H9 (cell line): ENCODE data around the gene FBXO34. TPM values are rescaled to one million over a fixed set of nuclear protein-coding genes. Genes with fewer than 3 reads are reported as not detected.

Experiments used
- DNase-seq: peaks from one replicate; pipeline ENCODE4 v3.0.0-alpha.2; 2017
- H2AFZ ChIP-seq: one replicate; pipeline ENCODE4 v1.6.1; 2013; ENCODE audit warnings: mild to moderate bottlenecking, low read length, control low read depth, moderate library complexity
- H2AK5ac ChIP-seq: 2 replicates; pipeline ENCODE4 v1.6.1; 2013; ENCODE audit warnings: low read length, control low read depth, mixed read lengths; ENCODE audit not compliant: insufficient read length
- H2BK120ac ChIP-seq: one replicate; pipeline ENCODE4 v1.6.1; 2013; ENCODE audit warnings: low read depth, mild to moderate bottlenecking, low read length, control low read depth, inconsistent platforms; ENCODE audit not compliant: poor library complexity, severe bottlenecking
- H2BK12ac ChIP-seq: 2 replicates; pipeline ENCODE4 v1.6.1; 2013; ENCODE audit warnings: low read length, control low read depth, mixed read lengths, low read depth; ENCODE audit not compliant: insufficient read length
- H2BK15ac ChIP-seq: 2 replicates; pipeline ENCODE4 v1.6.1; 2013; ENCODE audit warnings: low read depth, low read length, control low read depth
- H2BK20ac ChIP-seq: one replicate; pipeline ENCODE4 v1.6.1; 2013; ENCODE audit warnings: low read depth, mild to moderate bottlenecking, low read length, control low read depth, inconsistent platforms; ENCODE audit not compliant: poor library complexity, severe bottlenecking
- H2BK5ac ChIP-seq: 2 replicates; pipeline ENCODE4 v1.6.1; 2013; ENCODE audit warnings: low read length, control low read depth, mixed read lengths; ENCODE audit not compliant: insufficient read length
- H3K14ac ChIP-seq: 2 replicates; pipeline ENCODE4 v1.6.1; 2013; ENCODE audit warnings: low read length, control low read depth; ENCODE audit not compliant: insufficient read depth
- H3K18ac ChIP-seq: 2 replicates; pipeline ENCODE4 v1.6.1; 2013; ENCODE audit warnings: low read depth, mild to moderate bottlenecking, mixed read lengths, low read length, control low read depth; ENCODE audit not compliant: insufficient read length
- H3K23ac ChIP-seq: 2 replicates; pipeline ENCODE4 v1.6.1; 2013; ENCODE audit warnings: low read length, control low read depth, mixed read lengths, low read depth; ENCODE audit not compliant: insufficient read length
- H3K23me2 ChIP-seq: 2 replicates; pipeline ENCODE4 v1.6.1; 2013; ENCODE audit warnings: low read depth, mild to moderate bottlenecking, mixed read lengths, low read length, control low read depth; ENCODE audit not compliant: insufficient read length, poor library complexity, severe bottlenecking
- H3K27ac ChIP-seq: 2 replicates; pipeline ENCODE4 v1.5.1; 2013; ENCODE audit warnings: low read length, control low read depth, mixed read lengths, low read depth; ENCODE audit not compliant: insufficient read length
- H3K27me3 ChIP-seq: 2 replicates; pipeline ENCODE4 v1.6.1; 2013; ENCODE audit warnings: low read length, control low read depth, inconsistent platforms; ENCODE audit not compliant: insufficient read depth
- H3K4ac ChIP-seq: 2 replicates; pipeline ENCODE4 v1.6.1; 2013; ENCODE audit warnings: low read depth, mild to moderate bottlenecking, control low read depth, inconsistent platforms, low read length, moderate library complexity
- H3K4me1 ChIP-seq: 2 replicates; pipeline ENCODE4 v1.6.1; 2013; ENCODE audit warnings: low read length, control low read depth, inconsistent platforms; ENCODE audit not compliant: insufficient read depth
- H3K4me2 ChIP-seq: 2 replicates; pipeline ENCODE4 v1.6.1; 2013; ENCODE audit warnings: low read length, control low read depth, mixed read lengths; ENCODE audit not compliant: insufficient read length, insufficient read depth
- H3K56ac ChIP-seq: 2 replicates; pipeline ENCODE4 v1.6.1; 2013; ENCODE audit warnings: low read depth, mild to moderate bottlenecking, mixed read lengths, low read length, control low read depth; ENCODE audit not compliant: insufficient read length
- H3K79me1 ChIP-seq: 2 replicates; pipeline ENCODE4 v1.6.1; 2013; ENCODE audit warnings: low read depth, mild to moderate bottlenecking, moderate library complexity, low read length, control low read depth, inconsistent platforms; ENCODE audit not compliant: insufficient read depth, poor library complexity, severe bottlenecking
- H3K79me2 ChIP-seq: 2 replicates; pipeline ENCODE4 v1.6.1; 2013; ENCODE audit warnings: low read length, control low read depth, inconsistent platforms; ENCODE audit not compliant: insufficient read depth
- H3K9ac ChIP-seq: 2 replicates; pipeline ENCODE4 v1.6.1; 2013; ENCODE audit warnings: low read length, control low read depth, mixed read lengths; ENCODE audit not compliant: insufficient read length; ENCODE audit errors: extremely low read depth
- H3K9me3 ChIP-seq: one replicate; pipeline ENCODE4 v1.6.1; 2013; ENCODE audit warnings: low read depth, low read length, inconsistent platforms; ENCODE audit not compliant: control insufficient read depth
- H3T11ph ChIP-seq: one replicate; pipeline ENCODE4 v1.6.1; 2013; ENCODE audit warnings: mild to moderate bottlenecking, low read length, control low read depth, inconsistent platforms
- H4K20me1 ChIP-seq: one replicate; pipeline ENCODE4 v1.6.1; 2013; ENCODE audit not compliant: control insufficient read depth, insufficient read length, insufficient read depth
- H4K5ac ChIP-seq: 2 replicates; pipeline ENCODE4 v1.6.1; 2013; ENCODE audit warnings: low read depth, mild to moderate bottlenecking, mixed read lengths, low read length, control low read depth; ENCODE audit not compliant: insufficient read length
- H4K8ac ChIP-seq: replicated peaks from 2 replicates; pipeline ENCODE4 v1.6.1; 2013; ENCODE audit warnings: low read length, control low read depth, mixed read lengths, low read depth; ENCODE audit not compliant: insufficient read length
- H4K91ac ChIP-seq: 2 replicates; pipeline ENCODE4 v1.6.1; 2013; ENCODE audit warnings: low read depth, mild to moderate bottlenecking, moderate library complexity, mixed read lengths, low read length, control low read depth; ENCODE audit not compliant: insufficient read length
- H3K27ac Mint-ChIP-seq, 3 experiments: 2 replicates in 2 of 3; 3 replicates in 1 of 3; pipeline ENCODE4 v1.8.0; 2020 to 2021; ENCODE audit warnings: mixed read lengths in 3 of 3, mild to moderate bottlenecking in 1 of 3, moderate library complexity in 1 of 3
- H3K27me3 Mint-ChIP-seq: 2 replicates; pipeline ENCODE4 v1.8.0; 2021; ENCODE audit warnings: low read depth, mild to moderate bottlenecking, moderate library complexity, mixed read lengths
- H3K36me3 Mint-ChIP-seq, 3 experiments: 2 replicates in 2 of 3; 3 replicates in 1 of 3; pipeline ENCODE4 v1.8.0; 2020 to 2021; ENCODE audit warnings: low read depth in 3 of 3, mixed read lengths in 3 of 3; ENCODE audit not compliant: insufficient read depth in 1 of 3
- H3K4me1 Mint-ChIP-seq, 2 experiments: 2 replicates each; pipeline ENCODE4 v1.8.0; 2020; ENCODE audit warnings: mixed read lengths in 2 of 2
- H3K4me3 Mint-ChIP-seq, 2 experiments: 2 replicates in 1 of 2; 3 replicates in 1 of 2; pipeline ENCODE4 v1.8.0; 2020 to 2021; ENCODE audit warnings: mild to moderate bottlenecking in 2 of 2, mixed read lengths in 2 of 2, moderate library complexity in 1 of 2
- H3K9me3 Mint-ChIP-seq, 2 experiments: 2 replicates in 1 of 2; 3 replicates in 1 of 2; pipeline ENCODE4 v1.8.0; 2020; ENCODE audit warnings: mild to moderate bottlenecking in 2 of 2, mixed read lengths in 2 of 2, moderate library complexity in 1 of 2
- CTCF ChIP-seq: fragments of 200-600 bp; sonication (generic); conservative IDR thresholded peaks from 3 replicates; pipeline ENCODE4 v1.8.0; 2021; ENCODE audit warnings: antibody characterized with exemption, mild to moderate bottlenecking
- WGBS: extraction: QIAGEN DNeasy Blood & Tissue Kit; methylation state at CpG from one replicate; pipeline ENCODE4 v1.1.7; 2013; ENCODE audit warnings: missing lambda C conversion rate, low lambda C conversion rate, mixed read lengths; ENCODE audit not compliant: insufficient read length; ENCODE audit errors: extremely low coverage; 5-methylcytosine and 5-hydroxymethylcytosine counted together
- total RNA-seq: library from RNA; stranded (reverse); gene quantifications from 2 replicates; pipeline ENCODE4 v1.2.1, GENCODE V29; 2021

The FBXO34 gene
- total RNA-seq, 1 experiment from 2014 or later = 12.0 TPM

GRCh38 chr14:55301437-55302121 is 30.4 kb downstream of the FBXO34 start:
- Histone ChIP-seq H2BK5ac (no peak overlapping the region), H3T11ph (no peak overlapping the region), H3K23ac (no peak overlapping the region), H4K5ac (no peak overlapping the region), H2AFZ (no peak overlapping the region), H3K4ac (no peak overlapping the region), H2AK5ac (no peak overlapping the region), H2BK120ac (no peak overlapping the region), H3K18ac (no peak overlapping the region), H3K27me3 (no peaks in the 10 kb centered on the region), H2BK12ac (no peak overlapping the region), H4K91ac (no peak overlapping the region), H3K27ac (no peak overlapping the region), H3K79me2 (peaks cover 2% of the 10 kb centered on the region; the same call in 1 of the 2 replicates), H3K9me3 (no peaks in the 10 kb centered on the region), H3K23me2 (no peaks in the 10 kb centered on the region), H3K56ac (no peak overlapping the region), H3K4me2 (no peak overlapping the region), H2BK20ac (no peak overlapping the region), H3K79me1 (peaks cover 3% of the 10 kb centered on the region), H4K8ac (no peak overlapping the region), H3K14ac (no peak overlapping the region), H3K9ac (no peak overlapping the region), H2BK15ac (no peak overlapping the region), H3K4me1 (peaks cover 5% of the 10 kb centered on the region; the same call in 1 of the 2 replicates), H4K20me1 (no peaks in the 10 kb centered on the region)
- DNase-seq = no peak
- H3K9me3 Mint-ChIP-seq = no peaks in the 10 kb centered on the region
- H3K4me3 Mint-ChIP-seq = no peak overlapping the region
- TF ChIP-seq CTCF = no peak
- WGBS = no CpG with 5 or more reads among the region's 1 CpG
- H3K27ac Mint-ChIP-seq = peak overlapping the region in 1 of 3 experiments; percentile 29; a peak in 1 of 7 replicates
- no peaks in the 10 kb centered on the region for H3K27me3 Mint-ChIP-seq
- peaks cover 28 to 30% of the 10 kb centered on the region in 2 experiments for H3K4me1 Mint-ChIP-seq
- H3K36me3 Mint-ChIP-seq = peaks cover 3 to 12% (median 9%) of the 10 kb centered on the region in 3 experiments; a peak in 5 of 7 replicates
